ENCODE results near the gene VAV1. TPM values are rescaled to one million over a fixed set of nuclear protein-coding genes. Genes with fewer than 3 reads are reported as not detected.

The VAV1 gene
- total and polyA plus RNA-seq, 2 of the 13 experiments (the other 11 are each of a cell fraction or from before 2014, with no cell fraction given) = not detected

DNA sequence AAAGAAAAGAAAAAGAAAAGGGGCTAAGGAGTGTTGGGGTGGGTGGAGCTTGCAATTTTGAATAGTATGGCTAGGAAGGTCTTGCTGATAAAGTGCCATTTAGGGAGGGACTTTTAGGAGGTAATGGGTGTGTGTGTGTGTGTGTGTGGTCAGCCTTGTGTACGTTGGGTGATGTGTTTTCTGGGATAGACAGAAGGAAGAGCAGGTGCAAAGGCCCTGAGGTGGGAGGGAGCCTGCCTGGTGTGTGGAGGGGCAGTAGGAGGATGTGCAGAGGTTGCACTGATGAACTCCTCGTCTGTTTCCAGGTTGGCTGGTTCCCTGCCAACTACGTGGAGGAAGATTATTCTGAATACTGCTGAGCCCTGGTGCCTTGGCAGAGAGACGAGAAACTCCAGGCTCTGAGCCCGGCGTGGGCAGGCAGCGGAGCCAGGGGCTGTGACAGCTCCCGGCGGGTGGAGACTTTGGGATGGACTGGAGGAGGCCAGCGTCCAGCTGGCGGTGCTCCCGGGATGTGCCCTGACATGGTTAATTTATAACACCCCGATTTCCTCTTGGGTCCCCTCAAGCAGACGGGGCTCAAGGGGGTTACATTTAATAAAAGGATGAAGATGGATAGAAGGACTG, 84.4 kb downstream of the VAV1 start:
- ATAC-seq (no peak), FAIRE-seq (no peak), DNase-seq (ENCODE audit: low spot score) (no peak)
- Histone ChIP-seq H2AFZ (ENCODE audit: low read length) (no peak overlapping the region), H3K4me3 (replicated peaks in 1 of 3; ENCODE audit: insufficient read depth in 1 of 3, low read depth in 2 of 3, low read length in 3 of 3) (no peak overlapping the region), H3K27ac (ENCODE audit: extremely low read length, insufficient read depth, low read length) (no peak overlapping the region), H4K20me1 (ENCODE audit: insufficient read depth, low read length) (no peaks in the 10 kb centered on the region), H3K79me2 (ENCODE audit: insufficient read depth, low read length) (no peaks in the 10 kb centered on the region), H3K4me2 (ENCODE audit: low read depth, low read length) (no peak overlapping the region), H3K27me3 (ENCODE audit: control insufficient read depth in 1 of 2, insufficient read depth in 2 of 2, low read length in 2 of 2) (peaks cover 0 to 4% of the 10 kb centered on the region in 2 experiments; a peak in 1 of 5 replicates), H3K9me3 (ENCODE audit: low read length) (no peaks in the 10 kb centered on the region), H3K9ac (ENCODE audit: insufficient read depth, low read depth, low read length) (no peak overlapping the region), H3K4me1 (ENCODE audit: insufficient read depth, low read length) (no peaks in the 10 kb centered on the region), H3K36me3 (replicated peaks in 1 of 2; ENCODE audit: control insufficient read depth in 1 of 2, insufficient read depth in 2 of 2, low read length in 2 of 2) (no peaks in the 10 kb centered on the region)
- no TSS peak for BruUV-seq (replicated peaks)
- TF ChIP-seq, protein P1, sequence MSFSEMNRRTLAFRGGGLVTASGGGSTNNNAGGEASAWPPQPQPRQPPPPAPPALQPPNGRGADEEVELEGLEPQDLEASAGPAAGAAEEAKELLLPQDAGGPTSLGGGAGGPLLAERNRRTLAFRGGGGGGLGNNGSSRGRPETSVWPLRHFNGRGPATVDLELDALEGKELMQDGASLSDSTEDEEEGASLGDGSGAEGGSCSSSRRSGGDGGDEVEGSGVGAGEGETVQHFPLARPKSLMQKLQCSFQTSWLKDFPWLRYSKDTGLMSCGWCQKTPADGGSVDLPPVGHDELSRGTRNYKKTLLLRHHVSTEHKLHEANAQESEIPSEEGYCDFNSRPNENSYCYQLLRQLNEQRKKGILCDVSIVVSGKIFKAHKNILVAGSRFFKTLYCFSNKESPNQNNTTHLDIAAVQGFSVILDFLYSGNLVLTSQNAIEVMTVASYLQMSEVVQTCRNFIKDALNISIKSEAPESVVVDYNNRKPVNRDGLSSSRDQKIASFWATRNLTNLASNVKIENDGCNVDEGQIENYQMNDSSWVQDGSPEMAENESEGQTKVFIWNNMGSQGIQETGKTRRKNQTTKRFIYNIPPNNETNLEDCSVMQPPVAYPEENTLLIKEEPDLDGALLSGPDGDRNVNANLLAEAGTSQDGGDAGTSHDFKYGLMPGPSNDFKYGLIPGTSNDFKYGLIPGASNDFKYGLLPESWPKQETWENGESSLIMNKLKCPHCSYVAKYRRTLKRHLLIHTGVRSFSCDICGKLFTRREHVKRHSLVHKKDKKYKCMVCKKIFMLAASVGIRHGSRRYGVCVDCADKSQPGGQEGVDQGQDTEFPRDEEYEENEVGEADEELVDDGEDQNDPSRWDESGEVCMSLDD (CRISPR knock-in tag; IDR thresholded peaks at IDR 0.05; ENCODE audit: borderline replicate concordance) = no peak
- TF ChIP-seq ZNF460 (CRISPR knock-in tag; IDR thresholded peaks at IDR 0.05; ENCODE audit: borderline replicate concordance) (no peak), ZNF225 (CRISPR knock-in tag; IDR thresholded peaks at IDR 0.05) (no peak), ZNF329 (CRISPR knock-in tag; IDR thresholded peaks at IDR 0.05; ENCODE audit: low read depth) (no peak), NKX3-1 (CRISPR knock-in tag; IDR thresholded peaks at IDR 0.05) (no peak), HNRNPK (IDR thresholded peaks at IDR 0.05; ENCODE audit: low read depth, low read length, poor library complexity, severe bottlenecking) (no peak)
- ChIA-PET CTCF (ENCODE audit: low intra/inter-chr PET ratio, low total read pairs) (no interaction called here), POLR2A (no interaction called here)
- in situ Hi-C loops (cut with HindIII; ENCODE audit: extremely low pct_ligation_motif_present, low pct_unique_long_range_greater_than_20kb) (loop anchor here (25.0 kb wide), 1 partner anchor 220 kb away; no protein-coding TSS in a partner anchor), intact Hi-C loops (cut with micrococcal nuclease; ENCODE audit: unreplicated experiment) (no loop called here)
- 1% methylated on average over 9 of the region's 14 CpGs for WGBS (ENCODE audit: low lambda C conversion rate)
